ENCODE measurements around the gene PRKAG2.

- TF ChIP-seq CTCF (conservative IDR thresholded peaks at IDR 0.05; ENCODE audit: low read depth, low read length) (no peak), EZH2 (IDR thresholded peaks at IDR 0.05; ENCODE audit: low read length, unreplicated experiment) (no peak)
Observed at GRCh38 chr7:151817981-151818673, 58.8 kb downstream of the PRKAG2 start.

All from PC-3 (cell line).